Naive thymus-derived CD4-positive, alpha-beta T cell (primary cell): ENCODE measurements around the gene RBBP7. TPM values are rescaled to one million over a fixed set of nuclear protein-coding genes. Genes with fewer than 3 reads are reported as not detected.
A peak's percentile ranks its signal among the peaks of the same experiment; 100 is the strongest.

Experiments used
- ATAC-seq: fragments of 150-1000 bp; cut with Tn5 transposase; 2 replicates; pipeline ENCODE4 v1.10.0; 2021; ENCODE audit warnings: mild to moderate bottlenecking, moderate library complexity
- CTCF ChIA-PET: fragments of 350-600 bp; sonication (Branson Sonifier 250); formaldehyde crosslinking; loops from one replicate; lab custom pipeline; 2021; ENCODE audit warnings: antibody characterized with exemption; lab: Charles Lee
- POLR2A ChIA-PET: fragments of 350-600 bp; sonication (Branson Sonifier 250); formaldehyde crosslinking; loops from one replicate; lab custom pipeline; 2021; ENCODE audit warnings: antibody characterized with exemption, inconsistent platforms; lab: Charles Lee
- DNase-seq, 9 donors: peaks; one replicate each; pipeline versions ENCODE4 v3.0.0 to v3.0.0-alpha.2; 2020 to 2022; ENCODE audit warnings: mixed read lengths in 1 of 9
- H3K27ac ChIP-seq: one replicate; pipeline ENCODE4 v1.7.0; 2013; ENCODE audit warnings: mild to moderate bottlenecking, low read depth, low read length, moderate library complexity
- H3K27me3 ChIP-seq, 2 donors: one replicate each; pipeline ENCODE4 v1.7.0; 2013; ENCODE audit warnings: low read length in 2 of 2, mild to moderate bottlenecking in 2 of 2, moderate library complexity in 2 of 2; ENCODE audit not compliant: control insufficient read depth in 2 of 2, insufficient read depth in 2 of 2
- H3K36me3 ChIP-seq, 3 experiments: 1 replicate in 2 of 3; 2 replicates in 1 of 3; pipeline ENCODE4 v1.7.0; 2013; ENCODE audit warnings: low read length in 3 of 3, mild to moderate bottlenecking in 3 of 3, moderate library complexity in 1 of 3; ENCODE audit not compliant: insufficient read depth in 3 of 3, control insufficient read depth in 2 of 3
- H3K4me1 ChIP-seq, 2 donors: one replicate each; pipeline ENCODE4 v1.7.0; 2013; ENCODE audit warnings: low read length in 2 of 2, mild to moderate bottlenecking in 2 of 2, moderate library complexity in 1 of 2; ENCODE audit not compliant: control insufficient read depth in 2 of 2, insufficient read depth in 2 of 2
- H3K4me3 ChIP-seq: 2 replicates; pipeline ENCODE4 v1.7.0; 2013; ENCODE audit warnings: mild to moderate bottlenecking, low read length
- H3K9me3 ChIP-seq, 3 experiments: 1 replicate in 2 of 3; 2 replicates in 1 of 3; pipeline ENCODE4 v1.7.0; 2013; ENCODE audit warnings: low read length in 3 of 3; ENCODE audit not compliant: control insufficient read depth in 2 of 3
- H3K27ac Mint-ChIP-seq, 9 donors: one replicate each; pipeline ENCODE4 v1.8.0; 2020 to 2022; ENCODE audit warnings: mixed read lengths in 9 of 9, mild to moderate bottlenecking in 8 of 9, moderate library complexity in 5 of 9, inconsistent platforms in 2 of 9
- H3K27me3 Mint-ChIP-seq, 5 donors: one replicate each; pipeline ENCODE4 v1.8.0; 2021 to 2022; ENCODE audit warnings: mixed read lengths in 5 of 5, mild to moderate bottlenecking in 1 of 5
- H3K36me3 Mint-ChIP-seq, 5 donors: one replicate each; pipeline ENCODE4 v1.8.0; 2020 to 2022; ENCODE audit warnings: mixed read lengths in 5 of 5, mild to moderate bottlenecking in 3 of 5, inconsistent platforms in 1 of 5
- H3K4me1 Mint-ChIP-seq, 7 donors: one replicate each; pipeline ENCODE4 v1.8.0; 2020 to 2022; ENCODE audit warnings: mixed read lengths in 7 of 7, mild to moderate bottlenecking in 3 of 7, inconsistent platforms in 1 of 7
- H3K4me3 Mint-ChIP-seq, 10 donors: one replicate each; pipeline ENCODE4 v1.8.0; 2020 to 2022; ENCODE audit warnings: mild to moderate bottlenecking in 10 of 10, mixed read lengths in 10 of 10, moderate library complexity in 6 of 10, inconsistent platforms in 2 of 10
- H3K9me3 Mint-ChIP-seq, 11 donors: one replicate each; pipeline ENCODE4 v1.8.0; 2020 to 2022; ENCODE audit warnings: mixed read lengths in 11 of 11, mild to moderate bottlenecking in 4 of 11, inconsistent platforms in 1 of 11, moderate library complexity in 1 of 11
- intact Hi-C, 2 donors: fragments of 100-400 bp; cut with micrococcal nuclease; formaldehyde crosslinking; loops; one replicate each; pipeline ENCODE4 v1.15.1; 2023
- polyA plus RNA-seq, 2 donors: library from polyadenylated mRNA; unstranded; fragments of 300-500 nt; fragmentation: Illumina TruSeq; gene quantifications; one replicate each; pipeline ENCODE4 v1.2.3, GENCODE V29; 2021
- total RNA-seq, 6 experiments: library from RNA in 5 of 6; stranded (reverse) in 5 of 6; gene quantifications; 1 replicate in 5 of 6; 2 replicates in 1 of 6; pipeline ENCODE4 v1.2.3 and lab custom pipeline; 2021 to 2026

The RBBP7 gene
- total RNA-seq (100 to 1,000 TPM in 1 of 5 experiments, 10 to 100 TPM in 4; 82.9 to 112 (median 94.6) TPM), polyA plus RNA-seq (100 to 1,000 TPM; 115 to 145 TPM), total RNA-seq (lab: John Stamatoyannopoulos, UW) (113 reads per million, percentile 86 among the genes with 10 or more reads in this experiment)

GRCh38 chrX:16870095-16870861 lies at the start of gene RBBP7:
Gene RBBP7, minus strand, starts transcription at chrX:16870362. Its CDS starts 309 bp downstream, at chrX:16870053.
- Histone ChIP-seq H3K4me1 (peaks cover 0 to 23% of the 10 kb centered on the region in 2 donors), H3K4me3 (peak within 1 kb of the TSS; percentile 69), H3K27ac (peak within 1 kb of the TSS; percentile 96), H3K36me3 (peaks cover 0 to 3% (median 0%) of the 10 kb centered on the region in 3 experiments), H3K27me3 (no peaks in the 10 kb centered on the region), H3K9me3 (no peaks in the 10 kb centered on the region)
- ATAC-seq (peak; percentile 91), DNase-seq (peak; percentile 88 to 98 (median 94))
- peaks cover 0 to 9% (median 0%) of the 10 kb centered on the region in 5 donors for H3K27me3 Mint-ChIP-seq
- H3K36me3 Mint-ChIP-seq = peaks cover 0 to 5% (median 0%) of the 10 kb centered on the region in 5 donors
- H3K4me3 Mint-ChIP-seq = peak within 1 kb of the TSS; percentile 93 to 99 (median 96)
- peak within 1 kb of the TSS; percentile 89 to 98 (median 97) for H3K27ac Mint-ChIP-seq
- intact Hi-C loops = loop anchor here (1.0 to 10.0 kb wide), 10 partner anchors 13 to 1535 kb away; partner anchors contain the start of genes SCML1 (in 2 of the 2), TXLNG (in 2 of the 2), CA5B (in 1 of the 2) and PIGA (in 1 of the 2)
- ChIA-PET POLR2A (interaction anchor here (0.6 to 2.0 kb wide), 3 partner anchors 10 to 1482 kb away, joined by 3 to 17 read pairs (median 3); no protein-coding TSS in a partner anchor), CTCF (interaction anchor here (2.7 kb wide), 1 partner anchor 13 kb away, joined by 16 read pairs; no protein-coding TSS in a partner anchor)
- peaks cover 7 to 50% (median 39%) of the 10 kb centered on the region in 7 donors for H3K4me1 Mint-ChIP-seq
- H3K9me3 Mint-ChIP-seq = no peaks in the 10 kb centered on the region

GRCh38 chrX:16918979-16919378 lies 48.8 kb upstream of the RBBP7 start:
- H3K4me1 ChIP-seq = no peaks in the 10 kb centered on the region
- ChIA-PET CTCF (no interaction called here), POLR2A (no interaction called here)
- H3K27me3 Mint-ChIP-seq = no peaks in the 10 kb centered on the region
- H3K4me3 ChIP-seq = no peak overlapping the region
- no peak overlapping the region for H3K27ac ChIP-seq
- H3K9me3 ChIP-seq = no peaks in the 10 kb centered on the region
- H3K9me3 Mint-ChIP-seq = peaks cover 0 to 5% (median 0%) of the 10 kb centered on the region in 11 donors
- no peak overlapping the region for H3K4me3 Mint-ChIP-seq
- H3K27me3 ChIP-seq = no peaks in the 10 kb centered on the region
- DNase-seq (no peak), ATAC-seq (no peak)
- no peaks in the 10 kb centered on the region for H3K4me1 Mint-ChIP-seq
- no peak overlapping the region for H3K27ac Mint-ChIP-seq
- no peaks in the 10 kb centered on the region for H3K36me3 Mint-ChIP-seq
- intact Hi-C loops = no loop called here
- H3K36me3 ChIP-seq = no peaks in the 10 kb centered on the region

GRCh38 chrX:16917120-16917519 lies 47.0 kb upstream of the RBBP7 start:
- H3K27me3 Mint-ChIP-seq = no peaks in the 10 kb centered on the region
- no peak for ATAC-seq
- H3K4me1 Mint-ChIP-seq = no peaks in the 10 kb centered on the region
- ChIA-PET POLR2A (no interaction called here), CTCF (no interaction called here)
- no peak overlapping the region for H3K4me3 Mint-ChIP-seq
- peaks cover 0 to 5% (median 0%) of the 10 kb centered on the region in 11 donors for H3K9me3 Mint-ChIP-seq
- Histone ChIP-seq H3K4me3 (no peak overlapping the region), H3K27me3 (no peaks in the 10 kb centered on the region), H3K36me3 (no peaks in the 10 kb centered on the region), H3K4me1 (no peaks in the 10 kb centered on the region), H3K27ac (no peak overlapping the region), H3K9me3 (no peaks in the 10 kb centered on the region)
- DNase-seq = no peak
- intact Hi-C loops = no loop called here
- no peak overlapping the region for H3K27ac Mint-ChIP-seq
- H3K36me3 Mint-ChIP-seq = no peaks in the 10 kb centered on the region

- CTCF ChIA-PET = no interaction called here
- Mint-ChIP-seq H3K9me3 (peaks cover 0 to 5% (median 0%) of the 10 kb centered on the region in 11 donors), H3K27ac (no peak overlapping the region), H3K4me3 (no peak overlapping the region), H3K4me1 (no peaks in the 10 kb centered on the region), H3K36me3 (no peaks in the 10 kb centered on the region), H3K27me3 (no peaks in the 10 kb centered on the region)
- H3K27ac ChIP-seq = no peak overlapping the region
- H3K36me3 ChIP-seq = no peaks in the 10 kb centered on the region
- H3K4me1 ChIP-seq = no peaks in the 10 kb centered on the region
- H3K27me3 ChIP-seq = no peaks in the 10 kb centered on the region
- intact Hi-C loops = no loop called here
- DNase-seq (no peak), ATAC-seq (no peak)
- POLR2A ChIA-PET = no interaction called here
- H3K9me3 ChIP-seq = no peaks in the 10 kb centered on the region
- H3K4me3 ChIP-seq = no peak overlapping the region
Observed at GRCh38 chrX:16916561-16916960, 46.4 kb upstream of the RBBP7 start.

- ChIA-PET POLR2A (no interaction called here), CTCF (no interaction called here)
- peak; percentile 69 for ATAC-seq
- no peaks in the 10 kb centered on the region for H3K27me3 Mint-ChIP-seq
- H3K27ac Mint-ChIP-seq = peak overlapping the region in 1 of 9 donors; percentile 34
- DNase-seq = no peak
- Histone ChIP-seq H3K9me3 (no peaks in the 10 kb centered on the region), H3K36me3 (no peaks in the 10 kb centered on the region), H3K4me1 (no peaks in the 10 kb centered on the region), H3K4me3 (no peak overlapping the region), H3K27me3 (no peaks in the 10 kb centered on the region), H3K27ac (no peak overlapping the region)
- H3K36me3 Mint-ChIP-seq = no peaks in the 10 kb centered on the region
- H3K4me3 Mint-ChIP-seq = no peak overlapping the region
- H3K4me1 Mint-ChIP-seq = no peaks in the 10 kb centered on the region
- intact Hi-C loops = no loop called here
- peaks cover 0 to 7% (median 0%) of the 10 kb centered on the region in 11 donors for H3K9me3 Mint-ChIP-seq
Observed at GRCh38 chrX:16914058-16914457, 43.9 kb upstream of the RBBP7 start.

GRCh38 chrX:16910376-16910775 lies 40.2 kb upstream of the RBBP7 start:
- Mint-ChIP-seq H3K4me1 (no peaks in the 10 kb centered on the region), H3K9me3 (peaks cover 0 to 2% (median 0%) of the 10 kb centered on the region in 11 donors), H3K27ac (no peak overlapping the region), H3K4me3 (no peak overlapping the region), H3K27me3 (peaks cover 0 to 2% (median 0%) of the 10 kb centered on the region in 5 donors), H3K36me3 (no peaks in the 10 kb centered on the region)
- H3K4me3 ChIP-seq = no peak overlapping the region
- intact Hi-C loops = no loop called here
- ChIA-PET CTCF (no interaction called here), POLR2A (no interaction called here)
- no peak overlapping the region for H3K27ac ChIP-seq
- no peaks in the 10 kb centered on the region for H3K4me1 ChIP-seq
- DNase-seq (no peak), ATAC-seq (no peak)
- H3K27me3 ChIP-seq = no peaks in the 10 kb centered on the region
- H3K9me3 ChIP-seq = no peaks in the 10 kb centered on the region
- H3K36me3 ChIP-seq = no peaks in the 10 kb centered on the region
